GM19035 (cell line): Measurements from ENCODE around the gene DLD.
"Not testable (repeated sequence)": the region's sequence is repeated elsewhere in the genome, so short reads cannot be mapped to it uniquely, and the experiment has no call there.

Source experiments
- ATAC-seq: cut with Tn5 transposase; IDR thresholded peaks from one replicate; pipeline ENCODE4 v1.9.1; 2021; ENCODE audit not compliant: unreplicated experiment

The DLD gene

GRCh38 chr7:107943018-107943417, 52.0 kb downstream of the DLD start:
- no peak for ATAC-seq

- no peak for ATAC-seq
Measured at GRCh38 chr7:107944411-107945169, 53.6 kb downstream of the DLD start.

- ATAC-seq, result no peak
Measured at GRCh38 chr7:107945332-107945731, 54.3 kb downstream of the DLD start.

GRCh38 chr7:107946451-107946850, 55.5 kb downstream of the DLD start:
- ATAC-seq, result no peak

GRCh38 chr7:107946881-107947280, 55.9 kb downstream of the DLD start:
- ATAC-seq, result no peak

GRCh38 chr7:107948645-107949442, 57.9 kb downstream of the DLD start:
- no peak for ATAC-seq

GRCh38 chr7:107949443-107949935, 58.5 kb downstream of the DLD start:
- ATAC-seq, result no peak

- ATAC-seq, result no peak
Measured at GRCh38 chr7:107951172-107951787, 60.3 kb downstream of the DLD start.

GRCh38 chr7:107951896-107952295, 60.9 kb downstream of the DLD start:
- no peak for ATAC-seq

- no peak for ATAC-seq
Measured at GRCh38 chr7:107953265-107953923, 62.4 kb downstream of the DLD start.

GRCh38 chr7:107953924-107954303, 62.9 kb downstream of the DLD start:
- no peak for ATAC-seq

GRCh38 chr7:107955394-107955793, 64.4 kb downstream of the DLD start:
- ATAC-seq, result no peak

- ATAC-seq, result not testable (repeated sequence)
Measured at GRCh38 chr7:107956950-107957349, 66.0 kb downstream of the DLD start.

GRCh38 chr7:107957436-107957835, 66.5 kb downstream of the DLD start:
- ATAC-seq, result no peak

GRCh38 chr7:107958764-107959526, 68.0 kb downstream of the DLD start:
- ATAC-seq, result no peak

- no peak for ATAC-seq
Measured at GRCh38 chr7:107959527-107959898, 68.5 kb downstream of the DLD start.

- no peak for ATAC-seq
Measured at GRCh38 chr7:107960272-107960671, 69.3 kb downstream of the DLD start.

GRCh38 chr7:107961405-107961804, 70.4 kb downstream of the DLD start:
- no peak for ATAC-seq

- ATAC-seq, result no peak
Measured at GRCh38 chr7:107962817-107963216, 71.8 kb downstream of the DLD start.

- no peak for ATAC-seq
Measured at GRCh38 chr7:107964510-107964909, 73.5 kb downstream of the DLD start.

GRCh38 chr7:107966711-107967110, 75.7 kb downstream of the DLD start:
- ATAC-seq, result no peak
